Glomerular visceral epithelial cell (primary cell): ENCODE measurements around the gene FAM20A.
"Not testable (repeated sequence)": the region's sequence is repeated elsewhere in the genome, so short reads cannot be mapped to it uniquely, and the experiment has no call there.

Experiments
- DNase-seq: peaks from one replicate; pipeline ENCODE4 v3.0.0-alpha.2; 2016; ENCODE audit errors: extremely low spot score

Gene FAM20A

DNA sequence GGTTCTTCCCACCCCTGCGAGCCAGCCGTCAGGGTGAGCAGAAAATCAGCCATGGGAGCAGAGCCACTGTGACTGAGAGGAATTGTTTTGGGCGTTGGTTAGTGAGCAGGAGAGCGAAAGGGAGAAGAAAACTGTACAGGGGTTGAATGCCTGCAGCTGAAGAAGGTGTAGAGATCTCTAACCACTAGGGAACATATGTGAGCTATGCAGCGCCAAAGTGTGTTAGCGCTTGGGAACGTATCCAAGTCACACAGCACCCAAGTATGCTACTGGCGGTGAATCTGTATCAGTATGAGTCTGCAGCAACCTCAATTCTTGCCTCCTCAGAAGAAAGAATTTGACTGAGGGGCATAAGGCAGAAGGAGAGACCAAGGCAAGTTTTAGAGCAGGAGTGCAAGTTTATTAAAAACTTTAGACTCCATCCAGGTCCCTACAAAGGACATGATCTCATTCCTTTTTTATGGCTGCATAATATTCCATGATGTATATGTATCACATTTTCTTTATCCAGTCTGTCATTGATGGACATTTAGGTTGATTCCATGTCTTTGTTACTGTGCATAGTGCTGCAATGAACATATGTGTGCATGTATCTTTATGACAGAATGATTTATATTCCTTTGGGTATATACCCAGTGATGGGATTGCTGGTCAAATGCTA is 108.6 kb downstream of the FAM20A start:
- not testable (repeated sequence) for DNase-seq

DNA sequence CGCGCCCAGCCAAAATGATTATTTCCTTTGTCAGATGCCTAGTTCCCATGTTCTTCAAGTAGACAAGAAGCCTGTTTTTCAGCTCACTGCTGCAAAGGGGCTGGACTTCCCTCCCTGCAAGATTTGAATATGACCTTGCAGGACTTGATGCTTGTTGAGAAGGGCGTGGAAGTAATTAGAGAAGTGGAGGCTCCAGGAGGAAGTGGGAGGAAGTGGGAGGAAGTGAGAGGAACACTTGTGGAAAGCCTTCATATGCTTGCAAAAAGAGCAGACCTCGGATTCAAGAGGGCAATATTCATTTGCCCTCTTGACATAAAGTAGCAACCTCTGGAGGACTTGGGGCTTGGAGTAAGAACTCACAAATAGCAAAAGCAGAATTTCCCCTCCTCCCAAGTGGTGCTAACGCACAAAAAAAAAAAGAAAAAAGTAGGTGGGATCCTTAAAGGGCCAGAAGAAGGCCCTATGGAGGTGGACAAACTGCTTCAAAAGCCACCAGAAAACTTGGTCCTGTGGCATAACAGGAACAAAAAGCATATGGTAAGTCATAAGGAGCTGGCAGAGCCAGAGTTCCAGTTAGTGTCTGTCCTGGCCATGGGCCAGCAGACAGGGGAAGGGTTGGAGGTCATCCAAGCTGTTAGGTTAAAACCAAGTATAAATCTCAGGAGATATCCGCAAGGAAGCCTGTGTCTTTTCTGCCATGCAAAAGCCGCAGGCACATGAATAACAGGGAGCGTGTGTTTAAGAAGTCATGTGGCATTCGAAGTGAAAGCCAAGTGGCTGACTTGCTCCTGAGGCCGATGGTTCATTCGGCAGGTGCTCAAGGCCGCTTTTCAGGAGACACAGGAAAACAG is 109.6 kb downstream of the FAM20A start:
- no peak for DNase-seq

DNA sequence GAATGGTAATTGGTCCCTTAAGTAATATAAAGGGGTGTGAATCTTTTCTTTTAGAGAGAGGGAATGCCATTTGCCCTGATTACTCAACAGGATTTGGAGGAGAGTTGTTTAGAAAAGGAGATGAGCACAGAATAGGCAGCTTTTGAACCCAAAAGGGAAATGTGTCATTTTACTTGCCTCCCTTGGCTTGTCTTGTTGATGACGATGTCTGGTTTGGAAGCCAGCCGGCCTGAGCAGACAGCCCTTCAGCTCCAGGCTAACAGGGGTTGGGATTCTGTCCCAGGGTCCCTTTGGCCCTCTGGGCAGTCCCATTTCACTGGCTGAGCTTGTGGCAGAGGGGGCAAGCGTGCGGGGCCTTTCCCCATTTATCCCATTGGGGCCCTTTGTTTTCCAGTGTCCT is 111.2 kb downstream of the FAM20A start:
- DNase-seq = no peak
